WTC11 (cell line): Measurements from ENCODE around the gene JMJD4. TPM values are rescaled to one million over a fixed set of nuclear protein-coding genes. Genes with fewer than 3 reads are reported as not detected.

Experiments used
- ARID4B ChIP-seq: sonication (generic); formaldehyde crosslinking; IDR thresholded peaks from 2 replicates; pipeline ENCODE4 v1.8.0; 2023; ENCODE audit warnings: missing genetic modification reagents, mild to moderate bottlenecking, borderline replicate concordance
- ATF2 ChIP-seq: sonication (generic); formaldehyde crosslinking; IDR thresholded peaks from 2 replicates; pipeline ENCODE4 v1.8.1; 2022; ENCODE audit warnings: low read depth, missing genetic modification reagents, borderline replicate concordance
- CBFB ChIP-seq: sonication (generic); formaldehyde crosslinking; IDR thresholded peaks from 2 replicates; pipeline ENCODE4 v1.8.1; 2022; ENCODE audit warnings: mild to moderate bottlenecking, low read depth, missing genetic modification reagents
- CREM ChIP-seq: sonication (generic); formaldehyde crosslinking; IDR thresholded peaks from 2 replicates; pipeline ENCODE4 v1.8.1; 2022; ENCODE audit warnings: mild to moderate bottlenecking, missing genetic modification reagents, moderate library complexity
- CTCF ChIP-seq: fragments of 200-600 bp; IDR thresholded peaks from 2 replicates; pipeline ENCODE4 v1.8.0; 2022; ENCODE audit warnings: antibody characterized with exemption
- FOXP4 ChIP-seq: sonication (generic); formaldehyde crosslinking; IDR thresholded peaks from 2 replicates; pipeline ENCODE4 v1.8.0; 2022; ENCODE audit warnings: mild to moderate bottlenecking, missing genetic modification reagents
- IRF2 ChIP-seq: sonication (generic); formaldehyde crosslinking; IDR thresholded peaks from 2 replicates; pipeline ENCODE4 v1.8.0; 2022; ENCODE audit warnings: low read depth, missing genetic modification reagents, borderline replicate concordance
- JUN ChIP-seq: sonication (generic); formaldehyde crosslinking; IDR thresholded peaks from 2 replicates; pipeline ENCODE4 v1.8.0; 2023; ENCODE audit warnings: mild to moderate bottlenecking, missing genetic modification reagents
- MLX ChIP-seq: sonication (generic); formaldehyde crosslinking; IDR thresholded peaks from 2 replicates; pipeline ENCODE4 v1.8.1; 2023; ENCODE audit warnings: mild to moderate bottlenecking, missing genetic modification reagents, moderate library complexity
- MXD4 ChIP-seq: fragments of 250-450 bp; sonication (Bioruptor Pico); IDR thresholded peaks from 2 replicates; pipeline ENCODE4 v1.8.0; 2021; ENCODE audit warnings: mild to moderate bottlenecking, moderate library complexity, borderline replicate concordance
- NFYB ChIP-seq: sonication (generic); formaldehyde crosslinking; conservative IDR thresholded peaks from 2 replicates; pipeline ENCODE4 v1.8.0; 2022; ENCODE audit warnings: low read depth, missing genetic modification reagents
- PRDM15 ChIP-seq: sonication (generic); formaldehyde crosslinking; IDR thresholded peaks from 2 replicates; pipeline ENCODE4 v1.8.0; 2022; ENCODE audit warnings: missing genetic modification reagents
- total RNA-seq: library from RNA; stranded (reverse); gene quantifications from 3 replicates; pipeline ENCODE4 v1.2.3, GENCODE V29; 2021

Gene JMJD4
- total RNA-seq, 1 experiment from 2014 or later, result 13.7 TPM

GRCh38 chr1:227756172-227756959 lies 21.3 kb upstream of the JMJD4 start (continued):
- no peak for TF ChIP-seq FOXP4 (CRISPR knock-in tag)
- TF ChIP-seq IRF2 (CRISPR knock-in tag), result no peak
- no peak for TF ChIP-seq ATF2 (CRISPR knock-in tag)
- TF ChIP-seq MLX (CRISPR knock-in tag), result no peak
- TF ChIP-seq NFYB (CRISPR knock-in tag), result no peak
- no peak for TF ChIP-seq CREM (CRISPR knock-in tag)
- TF ChIP-seq CBFB, result no peak
- TF ChIP-seq CTCF, result no peak
- no peak for TF ChIP-seq ARID4B (CRISPR knock-in tag)
- TF ChIP-seq MXD4, result no peak
- no peak for TF ChIP-seq PRDM15 (CRISPR knock-in tag)
- no peak for TF ChIP-seq JUN (CRISPR knock-in tag)
